Measurements from ENCODE around the gene SEC24D.

GRCh38 chr4:118758293-118758692 is 77.6 kb downstream of the SEC24D start:
- TF ChIP-seq CTCF (IDR thresholded peaks at IDR 0.05) (no peak), ZFX (IDR thresholded peaks at IDR 0.05; ENCODE audit: borderline replicate concordance) (no peak)
